DMS 273 (cell line): ENCODE data around the gene NABP1.

Experiments
- DNase-seq: peaks from one replicate; lab custom pipeline; 2025; ENCODE audit not compliant: unreplicated experiment; lab: John Stamatoyannopoulos, UW

NABP1 gene

DNA sequence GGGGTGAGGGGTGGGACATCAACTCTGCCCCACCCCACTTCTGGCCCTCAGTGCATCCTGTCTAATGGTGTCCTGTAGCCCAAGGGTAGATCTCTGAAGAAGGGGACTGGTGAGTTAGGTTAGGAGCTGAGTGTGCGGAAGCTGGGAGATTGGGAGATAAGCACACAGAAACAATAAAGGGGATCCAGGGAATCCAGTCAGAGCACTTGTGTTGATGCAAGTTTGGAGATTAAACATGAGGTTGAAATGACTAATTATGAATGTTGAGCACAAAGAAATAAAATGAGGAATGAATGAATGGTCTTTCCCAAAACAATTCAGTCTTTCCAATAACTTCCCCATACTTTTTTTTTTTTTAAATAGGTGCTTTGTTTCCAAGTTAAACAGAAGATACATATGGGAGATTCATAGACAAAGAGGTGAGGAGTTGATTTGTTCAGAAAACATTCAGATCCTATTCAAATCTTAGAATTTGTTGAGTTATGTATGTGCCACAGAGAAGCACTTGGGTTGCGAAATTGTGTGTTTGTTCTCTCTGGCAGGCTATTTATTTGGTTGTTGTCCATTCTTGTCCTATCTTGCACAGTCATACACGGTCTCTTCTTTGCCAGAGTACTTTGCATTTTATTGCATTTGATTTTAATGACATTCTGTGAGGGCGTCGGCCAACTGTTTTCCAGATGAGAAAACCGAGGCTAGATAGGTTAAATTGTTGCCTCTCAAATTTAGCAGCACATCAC, 31.6 kb upstream of the NABP1 start:
- no peak for DNase-seq

DNA sequence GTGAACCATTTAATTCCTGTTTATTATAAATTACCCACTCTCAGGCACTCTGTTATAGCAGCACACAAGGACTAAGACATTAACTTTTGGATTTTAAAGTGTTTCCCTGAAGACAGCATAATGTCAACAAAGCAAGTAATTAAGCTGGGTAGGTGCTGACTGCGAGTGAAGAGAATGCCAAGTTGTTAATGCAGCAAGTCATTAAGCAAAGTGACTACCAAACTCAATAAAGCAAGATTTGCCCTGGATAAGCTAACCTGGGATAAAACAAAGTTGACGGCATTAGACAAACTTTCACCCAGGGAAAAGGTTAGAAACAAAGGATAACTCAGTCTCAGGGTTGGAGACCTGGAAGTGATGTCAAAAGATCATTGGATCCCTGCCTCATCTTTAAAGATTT, 28.4 kb upstream of the NABP1 start:
- no peak for DNase-seq

DNA sequence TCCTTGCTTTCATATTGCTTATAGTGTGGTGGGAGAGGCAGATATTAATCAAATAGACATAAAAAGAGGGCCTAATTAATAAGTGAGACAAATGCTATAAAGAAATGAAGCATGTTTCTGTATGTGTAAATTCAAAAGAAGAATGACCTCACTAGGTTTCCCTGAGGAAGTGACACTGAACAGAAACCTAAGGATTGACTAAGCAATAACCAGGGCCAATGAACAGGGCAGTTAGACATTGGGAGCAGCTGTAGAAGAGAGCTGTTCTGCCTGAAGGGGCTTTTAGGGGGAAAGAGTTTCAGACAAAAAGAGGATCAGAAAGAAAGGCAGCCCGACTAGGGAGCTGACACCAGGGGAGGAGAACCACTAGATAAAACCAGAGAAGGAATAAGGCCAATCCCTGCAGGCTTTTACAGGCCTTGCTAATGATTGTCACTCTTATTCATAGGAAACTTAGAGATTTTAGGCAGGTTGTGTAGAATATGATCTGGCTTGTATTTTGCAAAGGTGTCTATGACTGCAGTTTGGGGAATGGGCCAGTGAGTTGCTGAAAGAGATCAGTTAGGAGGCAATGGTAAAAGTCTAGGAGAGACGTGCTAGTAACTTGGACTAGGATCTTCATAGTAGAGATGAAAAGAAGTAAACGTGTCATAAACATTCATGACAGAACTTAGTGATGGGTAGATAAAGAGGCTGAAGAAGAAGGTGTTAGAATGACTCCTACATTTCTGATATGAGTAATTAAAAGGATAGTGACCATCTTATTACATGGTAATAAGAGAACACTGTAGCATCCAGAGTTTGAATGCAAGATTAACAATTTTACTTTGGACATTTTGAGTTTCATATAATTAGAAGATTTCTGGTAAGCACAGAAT, 26.8 kb upstream of the NABP1 start:
- DNase-seq: no peak

DNA sequence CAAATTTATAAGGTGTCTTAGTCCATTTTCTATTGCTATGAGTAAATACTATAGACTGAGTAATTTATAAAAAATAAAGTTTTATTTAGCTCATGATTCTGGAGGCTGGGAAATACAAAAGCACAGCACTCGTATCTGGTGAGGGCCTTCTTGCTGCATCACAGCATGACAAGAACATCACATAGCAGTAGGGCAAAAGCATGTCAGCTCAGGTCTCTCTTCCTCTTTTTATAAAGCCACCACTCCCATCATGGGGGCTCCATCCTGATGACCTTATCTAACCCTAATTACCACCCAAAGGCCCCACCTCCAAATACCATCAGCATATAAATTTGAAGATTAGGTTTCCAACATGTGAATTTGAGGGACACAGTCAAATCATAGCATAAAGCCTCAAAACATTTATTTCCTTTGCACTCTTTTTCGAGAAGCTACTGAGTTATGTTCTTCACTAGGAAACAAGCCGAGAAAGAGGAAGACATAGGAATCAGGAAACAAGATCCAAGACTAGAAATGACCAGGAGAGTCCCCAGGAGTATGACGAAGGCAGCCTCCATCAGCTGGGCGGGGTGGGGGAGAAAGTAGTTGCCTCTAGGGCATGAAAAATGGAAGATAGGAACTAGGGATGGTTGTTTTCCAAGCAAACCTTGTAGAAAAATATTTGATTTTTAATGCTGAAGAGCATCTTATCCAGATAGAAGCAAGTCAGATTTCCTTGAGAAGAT, 24.1 kb upstream of the NABP1 start:
- no peak for DNase-seq

DNA sequence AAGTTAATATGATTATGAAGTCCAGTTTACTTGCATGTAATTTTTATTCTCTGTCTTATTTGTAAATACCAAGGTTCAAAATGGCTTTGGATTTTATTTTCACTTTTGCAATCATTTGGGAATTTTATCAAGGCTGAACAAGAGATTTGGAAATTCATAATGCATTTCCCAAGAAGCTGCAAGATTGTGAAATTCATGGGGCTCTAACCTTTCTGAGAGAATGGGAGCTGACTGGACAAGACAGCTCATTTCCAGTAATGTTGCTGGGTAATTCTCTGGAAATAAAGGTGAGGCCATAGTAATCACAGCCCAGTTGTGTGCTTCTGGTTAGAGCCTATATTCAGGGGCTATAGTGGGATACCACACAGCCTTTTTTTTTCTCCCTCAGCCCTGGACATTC, 21.5 kb upstream of the NABP1 start:
- DNase-seq: no peak

DNA sequence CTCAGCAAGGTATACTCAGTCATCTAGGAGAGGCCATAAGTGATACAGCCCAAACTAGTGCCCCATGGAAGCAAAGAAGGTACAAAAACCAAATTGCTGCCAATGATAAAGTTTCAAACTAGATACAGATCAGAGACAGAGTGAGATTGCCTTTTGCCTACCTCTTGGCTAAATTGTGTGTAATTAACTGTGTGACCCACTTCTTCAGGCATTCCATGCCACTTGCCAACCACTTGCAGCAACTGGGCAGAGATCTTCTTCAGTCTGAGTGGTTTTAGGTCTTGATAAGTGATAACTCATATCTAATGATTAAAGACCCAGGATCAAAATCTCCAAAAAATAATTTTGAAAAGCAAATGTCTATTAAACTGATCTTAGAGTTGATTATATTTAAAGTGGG, 21.1 kb upstream of the NABP1 start:
- DNase-seq: no peak

DNA sequence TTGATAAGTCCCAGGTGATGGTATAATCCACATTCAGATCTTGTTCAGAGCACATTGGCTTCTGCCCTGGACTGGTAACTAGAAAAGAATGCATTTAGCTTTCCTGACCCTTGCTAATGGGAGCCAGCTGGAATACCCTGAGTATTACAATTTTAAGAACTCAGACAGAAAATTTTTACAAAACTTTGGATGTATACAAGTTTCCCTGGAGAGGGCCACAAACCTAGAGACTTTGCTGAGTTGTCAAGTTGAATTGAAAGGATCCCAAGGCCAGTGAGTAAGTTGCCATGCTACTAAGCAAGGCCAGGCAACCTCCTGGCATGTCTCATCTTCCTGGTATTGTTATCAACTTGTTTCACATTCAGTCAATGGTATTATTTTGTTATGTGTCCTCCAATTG, 20.0 kb upstream of the NABP1 start:
- DNase-seq: no peak

DNA sequence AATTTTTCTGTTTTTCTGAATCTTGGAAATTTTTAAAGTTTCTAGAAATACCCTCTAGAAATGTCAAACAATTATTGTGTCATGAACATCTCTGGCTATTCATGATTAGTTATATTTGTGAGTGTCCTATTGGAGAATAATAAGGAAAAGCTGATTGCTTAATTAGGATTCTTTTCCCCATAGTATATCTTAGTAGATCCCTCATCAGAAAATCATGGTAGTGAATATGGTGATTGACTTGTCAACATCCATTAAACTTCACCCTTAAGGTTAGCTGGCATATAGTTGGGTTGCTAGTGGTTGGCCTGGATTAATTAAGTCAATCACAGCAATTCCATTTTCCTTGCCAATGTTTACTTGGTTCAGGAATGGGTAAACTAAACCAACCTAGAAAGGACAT, 18.7 kb upstream of the NABP1 start:
- no peak for DNase-seq

DNA sequence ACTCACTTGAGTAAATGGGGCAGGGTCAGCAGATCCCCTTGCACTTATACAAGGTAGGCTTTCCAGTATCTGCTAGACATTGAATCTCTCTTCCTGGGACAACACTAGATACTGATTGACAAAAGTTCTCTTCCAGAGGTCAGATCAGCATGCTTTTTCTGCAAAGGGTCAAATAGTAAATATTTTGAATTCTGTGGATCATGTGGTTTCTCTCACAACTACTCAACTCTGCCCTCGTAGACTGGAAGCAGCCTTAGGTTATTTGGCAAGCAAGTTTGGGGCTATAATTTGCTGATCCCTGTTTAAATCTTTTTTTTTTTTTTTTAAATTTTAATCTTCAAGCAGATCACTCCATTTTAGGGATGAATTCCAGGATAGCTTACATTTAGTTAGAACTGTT, 17.4 kb upstream of the NABP1 start:
- DNase-seq: no peak

DNA sequence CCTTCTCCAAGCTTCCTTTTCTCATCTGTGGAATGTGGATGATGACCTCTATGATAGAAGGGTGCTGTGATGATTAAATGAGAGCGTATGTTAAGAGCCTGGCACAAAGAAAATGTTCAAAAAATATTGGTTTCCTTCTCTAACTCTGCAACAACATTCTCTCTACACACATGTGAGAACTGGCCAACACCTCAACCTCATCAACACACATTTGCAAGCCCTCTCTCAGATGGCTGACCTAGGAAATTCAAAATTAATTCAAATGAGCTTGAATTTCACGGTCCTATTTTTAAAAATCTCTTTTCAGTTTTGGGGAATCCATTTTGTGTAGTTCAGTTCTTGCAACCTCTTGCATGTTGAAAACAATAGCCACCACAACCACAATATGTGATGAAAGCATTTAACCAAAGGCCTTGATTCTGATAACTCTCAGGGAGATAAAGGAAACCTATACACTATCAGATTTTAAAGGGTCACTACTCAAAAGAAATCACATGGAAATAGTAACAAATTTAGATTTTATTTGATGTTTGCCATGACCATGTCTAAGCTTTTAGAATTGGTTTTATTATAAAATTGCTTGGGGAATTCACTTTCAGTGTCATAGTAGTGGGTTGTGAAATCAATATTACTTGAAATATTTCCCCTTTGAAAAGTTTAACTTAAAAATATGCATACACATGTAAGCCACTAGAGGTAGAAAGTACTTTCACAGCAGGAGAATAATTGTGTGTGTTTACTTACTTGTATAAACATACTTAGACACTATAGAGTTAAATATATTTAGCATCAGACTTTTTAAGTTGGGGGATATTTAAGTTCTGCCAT, 16.6 kb upstream of the NABP1 start:
- DNase-seq: no peak

DNA sequence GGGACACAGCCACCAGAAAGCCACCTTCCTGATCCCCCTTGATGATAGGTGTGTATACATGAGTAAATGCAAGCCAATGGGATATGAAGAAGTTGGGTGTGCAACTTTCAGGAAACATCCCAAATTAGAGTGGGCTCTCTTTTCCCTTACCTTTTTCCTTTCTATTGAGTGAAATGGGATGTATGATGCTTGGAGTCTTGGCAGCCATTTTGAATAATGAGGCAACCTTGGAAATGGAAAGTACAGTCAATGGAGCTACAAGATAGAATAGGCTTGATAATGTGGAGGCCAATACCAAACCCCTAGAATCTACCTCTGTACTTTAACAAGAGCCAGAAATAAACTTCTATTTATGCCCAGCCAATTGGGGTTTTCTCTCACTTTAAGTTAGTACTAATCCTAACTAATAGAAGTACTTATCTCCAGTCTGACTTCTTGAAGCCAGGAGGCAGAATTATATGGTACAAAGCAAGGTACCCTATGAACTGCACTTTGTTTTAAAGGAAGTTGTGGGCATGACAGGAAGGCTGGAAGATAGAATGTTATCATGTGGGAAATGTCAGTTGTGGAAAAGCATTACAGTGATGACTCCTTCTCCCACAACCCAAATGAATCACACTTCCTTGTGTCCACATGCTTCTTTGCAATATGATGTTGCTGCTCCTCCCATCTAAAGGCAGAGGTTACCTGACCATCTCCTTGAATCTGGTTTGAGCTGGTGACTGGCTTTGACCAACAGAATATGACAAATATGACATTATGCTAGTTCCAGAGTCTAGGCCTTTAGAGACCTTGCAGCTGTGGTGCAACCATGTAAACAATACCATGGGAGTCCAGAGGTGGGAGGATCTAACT, 12.9 kb upstream of the NABP1 start:
- DNase-seq: no peak

DNA sequence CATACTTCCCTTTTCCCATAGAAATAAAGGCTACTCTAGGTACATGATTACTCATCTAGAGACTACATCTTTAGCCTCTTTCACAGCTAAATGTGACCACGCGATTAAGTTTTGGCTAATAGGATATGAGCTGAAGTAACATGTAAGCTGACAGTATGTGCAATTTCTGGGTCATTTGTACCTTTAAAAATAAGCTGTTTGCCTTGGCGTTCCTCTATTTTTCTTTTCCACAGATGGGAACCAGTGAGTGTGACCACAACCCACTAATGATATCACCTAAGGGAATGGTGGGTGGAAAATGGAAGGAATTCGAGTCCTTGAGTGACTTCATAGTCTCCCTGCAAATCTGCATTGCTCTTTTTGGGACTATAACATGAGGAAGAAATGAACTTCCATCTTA, 11.7 kb upstream of the NABP1 start:
- DNase-seq: no peak

DNA sequence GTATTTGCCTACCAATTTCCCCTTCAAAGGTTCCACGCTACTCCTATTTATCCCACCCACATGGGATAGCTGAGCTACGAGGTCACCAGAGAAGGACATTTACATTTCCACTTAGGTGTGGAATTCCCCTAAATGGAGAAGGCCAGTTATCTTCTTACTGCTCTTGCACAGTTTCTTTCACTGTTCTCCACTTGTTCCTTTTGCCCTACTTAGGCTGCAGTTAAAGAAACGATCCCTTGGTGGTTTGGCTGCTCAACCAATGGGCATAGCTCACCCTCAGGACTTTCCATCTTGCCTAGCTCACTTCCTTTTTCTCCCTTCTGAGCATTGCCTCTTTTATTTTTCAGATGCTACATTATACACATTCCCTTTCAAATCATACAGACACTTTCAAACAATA, 11.2 kb upstream of the NABP1 start:
- DNase-seq: no peak

DNA sequence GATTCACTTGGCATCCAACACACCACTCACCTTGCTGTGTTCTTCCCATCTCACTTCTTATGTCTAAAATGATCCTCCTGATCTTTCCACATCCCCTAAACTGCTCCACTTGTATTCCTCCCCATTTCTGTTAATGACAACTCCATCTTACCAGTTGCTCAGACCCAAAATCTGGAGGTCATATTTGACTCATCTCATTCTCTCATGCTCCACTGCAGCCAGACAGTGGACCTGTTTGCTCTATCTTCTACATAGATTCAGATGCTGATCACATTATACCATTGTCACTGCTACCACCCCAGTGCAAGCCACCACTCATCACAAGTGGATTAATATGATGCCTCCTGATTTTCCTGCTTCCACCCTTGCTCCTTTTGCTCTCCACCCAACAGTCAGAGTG, 7.9 kb upstream of the NABP1 start:
- DNase-seq: no peak

DNA sequence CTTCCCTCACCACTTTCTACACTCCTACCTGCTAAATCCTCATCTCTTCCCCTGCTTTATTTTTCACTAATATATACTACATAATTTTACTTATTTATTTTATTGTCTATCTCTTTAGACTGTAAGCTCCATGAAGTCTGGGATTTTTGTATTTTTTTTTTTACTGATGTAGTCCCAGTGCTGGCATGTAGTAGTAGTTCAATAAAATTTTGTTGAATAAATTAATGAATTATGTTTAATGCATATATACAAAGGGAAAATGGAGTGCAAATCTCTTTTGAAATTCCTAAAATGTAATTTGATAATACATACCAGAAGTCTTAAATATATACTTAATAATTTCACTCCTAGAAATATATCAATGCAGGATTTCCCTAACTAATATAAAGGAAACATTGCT, 7.1 kb upstream of the NABP1 start:
- no peak for DNase-seq

DNA sequence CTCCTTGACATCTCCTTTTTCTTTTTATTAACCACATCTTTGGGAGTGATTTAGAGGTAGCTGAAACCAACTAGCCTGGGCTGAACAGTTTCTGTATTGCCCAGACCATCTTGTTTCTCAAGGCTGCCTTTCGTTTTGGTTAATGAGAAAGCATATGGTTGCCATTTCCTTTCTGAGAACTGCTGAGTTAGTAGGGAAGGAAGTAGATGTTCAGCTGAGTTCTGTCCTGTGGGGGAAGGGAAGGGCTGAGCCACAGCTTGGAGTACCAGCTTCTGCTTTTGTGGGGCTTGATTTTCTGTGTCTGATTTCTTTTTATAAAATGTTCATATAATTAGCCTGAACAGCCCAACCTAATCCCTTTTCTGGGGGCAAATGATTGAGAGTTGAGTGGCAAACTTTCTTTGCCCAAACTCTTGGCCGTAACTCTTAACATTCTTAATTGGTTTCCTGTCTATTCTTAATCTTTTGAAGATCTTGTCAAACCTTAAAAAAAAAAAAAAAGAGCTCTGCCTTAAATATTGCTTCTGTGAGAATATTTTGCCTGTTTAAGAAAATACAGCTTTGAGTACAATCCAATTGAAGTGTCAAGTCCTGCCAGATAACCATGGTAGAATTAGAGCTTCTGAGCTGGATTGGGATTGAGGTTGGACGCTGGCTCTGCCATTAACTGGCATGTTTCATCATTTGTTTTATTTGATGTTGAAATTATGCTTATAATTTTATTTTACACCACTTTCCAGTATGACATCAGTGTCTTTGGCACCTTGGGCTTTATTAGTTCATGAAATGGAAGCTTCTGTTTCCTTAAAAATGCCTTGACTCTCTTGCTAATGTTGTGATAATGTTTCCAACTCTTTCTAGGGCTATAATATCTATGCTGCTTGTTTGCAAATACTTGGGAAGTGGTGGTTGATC, 1.9 kb upstream of the NABP1 start:
- DNase-seq: peak; percentile 29

DNA sequence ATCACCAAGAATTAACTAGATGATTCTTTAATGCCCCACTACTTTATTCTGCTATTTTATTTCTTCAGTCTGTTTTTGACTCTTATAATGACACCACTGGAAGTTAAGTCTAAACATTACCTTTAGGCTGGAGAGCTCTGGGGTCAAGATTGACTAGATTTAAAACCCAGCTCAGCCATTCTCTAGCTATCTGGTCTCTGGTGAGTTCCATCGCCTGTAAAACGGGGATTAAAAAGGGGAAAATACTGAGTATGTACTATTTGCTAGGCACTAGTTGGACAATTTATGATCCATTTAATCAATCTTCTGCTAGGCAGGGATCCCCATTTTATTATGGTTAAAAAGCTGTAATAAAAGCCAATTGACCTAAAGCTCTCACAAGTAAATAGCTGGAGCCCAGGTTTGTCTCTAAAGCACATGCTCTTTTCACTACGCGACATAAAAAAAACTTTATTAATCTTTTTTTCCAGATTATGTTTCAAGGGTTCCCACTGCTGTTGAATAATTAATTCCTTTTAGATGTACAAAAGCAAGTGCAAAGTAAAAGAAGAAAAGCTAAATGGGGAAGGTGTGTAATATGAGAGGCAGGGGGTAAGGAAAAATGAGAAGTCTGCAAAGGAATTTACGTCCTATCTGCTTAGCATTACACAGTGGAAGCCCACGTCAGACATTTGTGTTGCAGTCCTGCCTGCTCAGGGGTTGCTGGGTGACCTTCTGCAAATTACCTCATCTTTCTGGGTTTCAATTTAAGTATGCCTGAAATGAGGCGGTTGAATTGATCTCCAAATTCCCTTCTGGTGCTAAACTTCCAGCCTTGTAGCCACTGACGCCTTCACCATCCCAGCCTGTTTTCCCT, 918 bp upstream of the NABP1 start:
- DNase-seq: peak; percentile 66

DNA sequence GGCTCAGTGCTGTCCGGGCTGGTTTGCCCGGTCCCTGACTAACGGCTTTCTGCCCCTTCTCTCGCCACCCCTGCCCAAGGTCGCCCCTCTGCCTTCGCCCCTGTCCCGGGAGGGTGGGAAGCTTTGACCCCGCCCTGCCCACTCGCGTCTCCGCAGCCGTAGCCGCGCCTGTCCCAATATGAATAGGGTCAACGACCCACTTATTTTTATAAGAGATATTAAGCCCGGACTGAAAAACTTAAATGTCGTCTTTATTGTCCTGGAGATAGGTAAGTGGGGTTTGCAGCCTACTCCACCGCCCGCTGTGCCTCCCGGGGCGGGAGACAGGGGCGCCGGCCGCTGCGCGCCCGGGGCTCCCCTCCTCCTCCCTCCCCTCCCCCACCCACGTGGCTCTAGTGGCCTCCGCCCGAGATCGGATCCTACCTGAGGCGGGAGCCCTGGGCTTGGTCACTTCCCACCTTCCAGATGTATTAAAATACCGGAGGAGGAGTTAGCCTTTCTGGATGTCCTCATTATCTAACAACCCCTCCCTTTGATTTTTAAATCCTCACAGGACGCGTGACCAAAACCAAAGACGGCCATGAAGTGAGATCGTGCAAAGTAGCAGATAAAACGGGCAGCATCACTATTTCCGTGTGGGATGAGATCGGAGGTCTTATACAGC, 633 bp downstream of the NABP1 start:
- DNase-seq: peak; percentile 72
